HepG2 (cell line): Measurements from ENCODE around the gene TMEM144. TPM values are rescaled to one million over a fixed set of nuclear protein-coding genes. Genes with fewer than 3 reads are reported as not detected.

Experiments
- AGO1 ChIP-seq: fragments of 200-400 bp; formaldehyde crosslinking; IDR thresholded peaks from 2 replicates; pipeline ENCODE4 v1.6.1; 2017; ENCODE audit warnings: mild to moderate bottlenecking, low read depth, low read length, moderate library complexity; ENCODE audit not compliant: poor library complexity, severe bottlenecking
- CREM ChIP-seq, 2 experiments: sonication (generic) in 1 of 2; formaldehyde crosslinking in 1 of 2; IDR thresholded peaks; 2 replicates each; pipeline versions ENCODE4 v1.4.0 to v1.6.1; 2016 to 2020; ENCODE audit warnings: antibody characterized with exemption in 1 of 2, mild to moderate bottlenecking in 1 of 2, missing genetic modification reagents in 1 of 2
- DMAP1 ChIP-seq: IDR thresholded peaks from 2 replicates; pipeline ENCODE4 v1.6.1; 2016
- ELK4 ChIP-seq: sonication (generic); formaldehyde crosslinking; IDR thresholded peaks from 2 replicates; pipeline ENCODE4 v1.9.0; 2021; ENCODE audit warnings: missing genetic modification reagents, borderline replicate concordance
- GATA4 ChIP-seq: sonication (generic); IDR thresholded peaks from 2 replicates; pipeline ENCODE4 v1.6.1; 2016; ENCODE audit warnings: antibody characterized with exemption, low read depth, borderline replicate concordance
- HDAC2 ChIP-seq: sonication (generic); formaldehyde crosslinking; IDR thresholded peaks from 2 replicates; pipeline ENCODE4 v1.4.0; 2020; ENCODE audit warnings: missing genetic modification reagents
- HMGXB4 ChIP-seq, 2 experiments: sonication (generic) in 1 of 2; formaldehyde crosslinking in 1 of 2; IDR thresholded peaks; 2 replicates each; pipeline versions ENCODE4 v1.4.0 to v1.6.1; 2018 to 2020; ENCODE audit warnings: missing genetic modification reagents in 2 of 2, borderline replicate concordance in 1 of 2, low read depth in 1 of 2, mild to moderate bottlenecking in 1 of 2, missing biosample characterization in 1 of 2
- HNF4A ChIP-seq: sonication (generic); formaldehyde crosslinking; IDR thresholded peaks from 2 replicates; pipeline ENCODE4 v1.4.0; 2020; ENCODE audit warnings: missing genetic modification reagents
- LBX2 ChIP-seq: sonication (generic); formaldehyde crosslinking; IDR thresholded peaks from 2 replicates; pipeline ENCODE4 v1.5.0; 2020; ENCODE audit warnings: missing genetic modification reagents, mild to moderate bottlenecking, borderline replicate concordance
- MBNL3 ChIP-seq: fragments of 250-450 bp; sonication (Bioruptor Pico); conservative IDR thresholded peaks from 2 replicates; pipeline ENCODE4 v1.8.0; 2022; ENCODE audit warnings: mild to moderate bottlenecking, inconsistent platforms
- MED1 ChIP-seq: sonication (generic); formaldehyde crosslinking; IDR thresholded peaks from 2 replicates; pipeline ENCODE4 v1.4.0; 2020; ENCODE audit warnings: missing genetic modification reagents
- REL ChIP-seq: sonication (generic); formaldehyde crosslinking; conservative IDR thresholded peaks from 2 replicates; pipeline ENCODE4 v1.8.0; 2022; ENCODE audit warnings: mild to moderate bottlenecking, missing genetic modification reagents, moderate library complexity
- SALL1 ChIP-seq: sonication (generic); formaldehyde crosslinking; IDR thresholded peaks from 2 replicates; pipeline ENCODE4 v1.8.0; 2022; ENCODE audit warnings: mild to moderate bottlenecking, missing genetic modification reagents
- SALL2 ChIP-seq: sonication (generic); formaldehyde crosslinking; IDR thresholded peaks from 2 replicates; pipeline ENCODE4 v1.8.1; 2023; ENCODE audit warnings: mild to moderate bottlenecking, missing genetic modification reagents, inconsistent platforms
- SIN3B ChIP-seq: fragments of 150-350 bp; IDR thresholded peaks from 2 replicates; pipeline ENCODE4 v1.6.1; 2014; ENCODE audit warnings: low read length
- SOX6 ChIP-seq, 2 experiments: fragments of 450-650 bp in 1 of 2; sonication (generic) in 1 of 2; formaldehyde crosslinking in 1 of 2; IDR thresholded peaks; 2 replicates each; pipeline versions ENCODE4 v1.4.0 to v1.6.1; 2017 to 2020; ENCODE audit warnings: antibody characterized with exemption in 1 of 2, mild to moderate bottlenecking in 1 of 2, missing genetic modification reagents in 1 of 2
- SRF ChIP-seq: IDR thresholded peaks from 2 replicates; pipeline ENCODE4 v1.6.1; 2011; ENCODE audit warnings: mild to moderate bottlenecking, low read depth, low read length, moderate library complexity
- STAT5B ChIP-seq: sonication (generic); formaldehyde crosslinking; IDR thresholded peaks from 2 replicates; pipeline ENCODE4 v1.4.0; 2020; ENCODE audit warnings: missing genetic modification reagents
- U2AF2 ChIP-seq: fragments of 200-400 bp; formaldehyde crosslinking; IDR thresholded peaks from 2 replicates; pipeline ENCODE4 v1.6.1; 2017; ENCODE audit warnings: low read depth, mild to moderate bottlenecking, low read length
- XBP1 ChIP-seq: sonication (generic); formaldehyde crosslinking; IDR thresholded peaks from 2 replicates; pipeline ENCODE4 v1.5.0; 2020; ENCODE audit warnings: missing genetic modification reagents
- ZBTB25 ChIP-seq: IDR thresholded peaks from 2 replicates; pipeline ENCODE4 v1.6.1; 2018; ENCODE audit warnings: missing genetic modification reagents
- ZC3H13 ChIP-seq: sonication (generic); formaldehyde crosslinking; IDR thresholded peaks from 2 replicates; pipeline ENCODE4 v1.8.1; 2023; ENCODE audit warnings: mild to moderate bottlenecking, missing genetic modification reagents, moderate library complexity
- ZFP62 ChIP-seq: sonication (generic); formaldehyde crosslinking; IDR thresholded peaks from 2 replicates; pipeline ENCODE4 v1.4.0; 2020; ENCODE audit warnings: missing genetic modification reagents
- ZNF101 ChIP-seq: sonication (generic); formaldehyde crosslinking; IDR thresholded peaks from 2 replicates; pipeline ENCODE4 v1.4.0; 2020; ENCODE audit warnings: mild to moderate bottlenecking, low read depth, missing genetic modification reagents, borderline replicate concordance
- ZNF446 ChIP-seq: sonication (generic); formaldehyde crosslinking; IDR thresholded peaks from 2 replicates; pipeline ENCODE4 v1.5.0; 2020; ENCODE audit warnings: mild to moderate bottlenecking, missing genetic modification reagents
- ZNF468 ChIP-seq: sonication (generic); formaldehyde crosslinking; IDR thresholded peaks from 2 replicates; pipeline ENCODE4 v1.8.0; 2022; ENCODE audit warnings: mild to moderate bottlenecking, moderate library complexity, missing genetic modification reagents
- ZNF761 ChIP-seq: sonication (generic); formaldehyde crosslinking; conservative IDR thresholded peaks from 2 replicates; pipeline ENCODE4 v1.4.0; 2020; ENCODE audit warnings: mild to moderate bottlenecking, missing genetic modification reagents
- ZSCAN25 ChIP-seq: sonication (generic); formaldehyde crosslinking; IDR thresholded peaks from 2 replicates; pipeline ENCODE4 v1.8.0; 2022; ENCODE audit warnings: mild to moderate bottlenecking, missing genetic modification reagents
- polyA plus RNA-seq, 8 experiments: library from polyadenylated mRNA; depleted of rRNA in 3 of 8; stranded (reverse) in 7 of 8; unstranded in 1 of 8; fragments of >200 nt; fragmentation: Illumina TruSeq in 4 of 8; extraction: Trizol in 4 of 8; gene quantifications; 2 replicates each; pipeline versions ENCODE4 v1.2.1 to v1.2.3, GENCODE V29; 2011 to 2016; ENCODE audit warnings: low read depth in 4 of 8, missing spikeins in 1 of 8, mixed read lengths in 1 of 8; ENCODE audit not compliant: insufficient read depth in 1 of 8
- total RNA-seq, 5 experiments: library from RNA; depleted of rRNA; stranded (reverse); fragments of >200 nt; fragmentation: Illumina TruSeq; extraction: Trizol; gene quantifications; 2 replicates each; pipeline ENCODE4 v1.2.3, GENCODE V29; 2016; ENCODE audit warnings: low read depth in 1 of 5

The TMEM144 gene
- total and polyA plus RNA-seq, 2 of the 13 experiments (the other 11 are each of a cell fraction or from before 2014, with no cell fraction given): 10.9 to 12.3 TPM

GRCh38 chr4:158295053-158295452, 84.8 kb downstream of the TMEM144 start (continued):
- no peak for TF ChIP-seq ZC3H13 (CRISPR knock-in tag)
- TF ChIP-seq CREM (IDR thresholded peaks at IDR 0.05): peak; percentile 22; the same call in 1 of the 2 replicates
- no peak for TF ChIP-seq CREM (CRISPR knock-in tag; IDR thresholded peaks at IDR 0.05)
- TF ChIP-seq LBX2: no peak
- TF ChIP-seq ZNF446: no peak
- 0 out of 2 replicates have a peak, but pooled peaks have one; percentile 12 for TF ChIP-seq MED1 (CRISPR knock-in tag)
- TF ChIP-seq U2AF2: no peak
- TF ChIP-seq GATA4: peak; percentile 62; the same call in 1 of the 2 replicates
- no peak for TF ChIP-seq SALL1 (CRISPR knock-in tag)
- no peak for TF ChIP-seq HMGXB4 (CRISPR knock-in tag; IDR thresholded peaks at IDR 0.05; ENCODE audit: borderline replicate concordance in 1 of 2, low read depth in 1 of 2)
- no peak for TF ChIP-seq SRF
- no peak for TF ChIP-seq HNF4A (CRISPR knock-in tag)
- TF ChIP-seq HDAC2: 0 out of 2 replicates have a peak, but pooled peaks have one; percentile 28
- TF ChIP-seq SOX6 (IDR thresholded peaks at IDR 0.05): no peak
- TF ChIP-seq SOX6 (CRISPR knock-in tag; IDR thresholded peaks at IDR 0.05): peak; percentile 71
- no peak for TF ChIP-seq REL
- no peak for TF ChIP-seq ZFP62
- TF ChIP-seq ZBTB25 (CRISPR knock-in tag): no peak
- no peak for TF ChIP-seq ZNF761
- TF ChIP-seq MBNL3 (CRISPR knock-in tag): no peak
- no peak for TF ChIP-seq SIN3B
- no peak for TF ChIP-seq ELK4
- no peak for TF ChIP-seq ZSCAN25 (CRISPR knock-in tag)
- no peak for TF ChIP-seq ZNF101 (CRISPR knock-in tag)
- TF ChIP-seq ZNF468 (CRISPR knock-in tag): no peak
- no peak for TF ChIP-seq DMAP1 (CRISPR knock-in tag)
- no peak for TF ChIP-seq AGO1
- no peak for TF ChIP-seq XBP1 (CRISPR knock-in tag)
- TF ChIP-seq SALL2 (CRISPR knock-in tag): no peak
- TF ChIP-seq STAT5B: no peak
